Activated CD8-positive, alpha-beta memory T cell treated with anti-CD3 and anti-CD28 coated beads, Interleukin-2, amount 10 ng/mL, durations not matched to agents 7 days and 5 days (primary cell): ENCODE data around the gene TRIM25. TPM values are rescaled to one million over a fixed set of nuclear protein-coding genes. Genes with fewer than 3 reads are reported as not detected.

ENCODE experiments used
- ATAC-seq: fragments of 150-1000 bp; cut with Tn5 transposase; one replicate; pipeline ENCODE4 v1.10.0; 2021; ENCODE audit warnings: moderate library complexity
- CTCF ChIA-PET: fragments of 350-600 bp; sonication (Branson Sonifier 250); formaldehyde crosslinking; loops from one replicate; lab custom pipeline; 2021; ENCODE audit warnings: antibody characterized with exemption; lab: Charles Lee
- DNase-seq: peaks from one replicate; pipeline ENCODE4 v3.0.0-alpha.2; 2020
- H3K27ac Mint-ChIP-seq: one replicate; pipeline ENCODE4 v1.8.0; 2021; ENCODE audit warnings: mild to moderate bottlenecking, mixed read lengths
- H3K27me3 Mint-ChIP-seq: one replicate; pipeline ENCODE4 v1.8.0; 2021; ENCODE audit warnings: mixed read lengths
- H3K36me3 Mint-ChIP-seq: one replicate; pipeline ENCODE4 v1.8.0; 2021; ENCODE audit warnings: mild to moderate bottlenecking, mixed read lengths
- H3K4me1 Mint-ChIP-seq: one replicate; pipeline ENCODE4 v1.8.0; 2021; ENCODE audit warnings: mixed read lengths
- H3K4me3 Mint-ChIP-seq: one replicate; pipeline ENCODE4 v1.8.0; 2021; ENCODE audit warnings: mild to moderate bottlenecking, moderate library complexity, mixed read lengths
- H3K9me3 Mint-ChIP-seq: one replicate; pipeline ENCODE4 v1.8.0; 2022; ENCODE audit warnings: low read depth, mixed read lengths
- total RNA-seq, 2 experiments: library from RNA; stranded (reverse); gene quantifications; one replicate each; pipeline ENCODE4 v1.2.3, GENCODE V29; 2021

TRIM25 gene
- total RNA-seq, 2 experiments from 2014 or later: 166 to 227 TPM

GRCh38 chr17:56866076-56866475 lies 47.8 kb downstream of the TRIM25 start:
- H3K36me3 Mint-ChIP-seq: peaks cover 40% of the 10 kb centered on the region
- peaks cover 7% of the 10 kb centered on the region for H3K4me1 Mint-ChIP-seq
- H3K4me3 Mint-ChIP-seq: no peak overlapping the region
- H3K27me3 Mint-ChIP-seq: no peaks in the 10 kb centered on the region
- H3K9me3 Mint-ChIP-seq: no peaks in the 10 kb centered on the region
- CTCF ChIA-PET: no interaction called here
- no peak overlapping the region for H3K27ac Mint-ChIP-seq
- no peak for ATAC-seq
- no peak for DNase-seq

- Mint-ChIP-seq H3K4me3 (no peak overlapping the region), H3K9me3 (no peaks in the 10 kb centered on the region), H3K4me1 (no peaks in the 10 kb centered on the region), H3K27ac (no peak overlapping the region), H3K36me3 (peaks cover 39% of the 10 kb centered on the region), H3K27me3 (no peaks in the 10 kb centered on the region)
- ATAC-seq (no peak), DNase-seq (no peak)
- CTCF ChIA-PET: interaction anchor here (0.8 to 2.2 kb wide), 2 partner anchors 13 to 84 kb away, joined by 3 to 7 read pairs; no protein-coding TSS in a partner anchor
Measured at GRCh38 chr17:56863974-56864373, 49.9 kb downstream of the TRIM25 start.

GRCh38 chr17:56861899-56862298 lies 52.0 kb downstream of the TRIM25 start:
- H3K4me1 Mint-ChIP-seq: no peaks in the 10 kb centered on the region
- no peaks in the 10 kb centered on the region for H3K27me3 Mint-ChIP-seq
- H3K9me3 Mint-ChIP-seq: no peaks in the 10 kb centered on the region
- no peak overlapping the region for H3K4me3 Mint-ChIP-seq
- H3K36me3 Mint-ChIP-seq: peaks cover 33% of the 10 kb centered on the region
- ATAC-seq (no peak), DNase-seq (no peak)
- no peak overlapping the region for H3K27ac Mint-ChIP-seq
- CTCF ChIA-PET: no interaction called here

- Mint-ChIP-seq H3K4me3 (no peak overlapping the region), H3K36me3 (peaks cover 50% of the 10 kb centered on the region), H3K27ac (no peak overlapping the region), H3K9me3 (no peaks in the 10 kb centered on the region), H3K4me1 (no peaks in the 10 kb centered on the region), H3K27me3 (no peaks in the 10 kb centered on the region)
- ATAC-seq (no peak), DNase-seq (no peak)
- CTCF ChIA-PET: interaction anchor here (1.1 to 2.3 kb wide), 3 partner anchors 10 to 15 kb away, joined by 3 to 7 read pairs (median 3); no protein-coding TSS in a partner anchor
Measured at GRCh38 chr17:56851008-56851407, 62.8 kb downstream of the TRIM25 start.

- Mint-ChIP-seq H3K36me3 (peaks cover 49% of the 10 kb centered on the region), H3K4me1 (no peaks in the 10 kb centered on the region), H3K4me3 (no peak overlapping the region), H3K27me3 (no peaks in the 10 kb centered on the region), H3K9me3 (no peaks in the 10 kb centered on the region), H3K27ac (no peak overlapping the region)
- no peak for ATAC-seq
- CTCF ChIA-PET: interaction anchor here (1.1 to 2.3 kb wide), 3 partner anchors 10 to 15 kb away, joined by 3 to 7 read pairs (median 3); no protein-coding TSS in a partner anchor
- no peak for DNase-seq
Measured at GRCh38 chr17:56850591-56850990, 63.3 kb downstream of the TRIM25 start.

- no peak for DNase-seq
- Mint-ChIP-seq H3K4me3 (no peak overlapping the region), H3K4me1 (no peaks in the 10 kb centered on the region), H3K27me3 (no peaks in the 10 kb centered on the region), H3K27ac (no peak overlapping the region), H3K9me3 (no peaks in the 10 kb centered on the region), H3K36me3 (peaks cover 44% of the 10 kb centered on the region)
- CTCF ChIA-PET: no interaction called here
- ATAC-seq: no peak
Measured at GRCh38 chr17:56849131-56849530, 64.7 kb downstream of the TRIM25 start.

- Mint-ChIP-seq H3K9me3 (no peaks in the 10 kb centered on the region), H3K4me1 (no peaks in the 10 kb centered on the region), H3K27ac (no peak overlapping the region), H3K27me3 (no peaks in the 10 kb centered on the region), H3K36me3 (peaks cover 36% of the 10 kb centered on the region), H3K4me3 (no peak overlapping the region)
- CTCF ChIA-PET: interaction anchor here (1.0 kb wide), 1 partner anchor 27 kb away, joined by 5 read pairs; no protein-coding TSS in a partner anchor
- ATAC-seq (no peak), DNase-seq (no peak)
Measured at GRCh38 chr17:56847106-56847505, 66.7 kb downstream of the TRIM25 start.

- H3K9me3 Mint-ChIP-seq: no peaks in the 10 kb centered on the region
- peaks cover 36% of the 10 kb centered on the region for H3K36me3 Mint-ChIP-seq
Measured at GRCh38 chr17:56845934-56846333, 67.9 kb downstream of the TRIM25 start.

GRCh38 chr17:56842577-56842976 lies 71.3 kb downstream of the TRIM25 start:
- DNase-seq (no peak), ATAC-seq (no peak)
- no peak overlapping the region for H3K4me3 Mint-ChIP-seq
- H3K36me3 Mint-ChIP-seq: peaks cover 27% of the 10 kb centered on the region
- no peak overlapping the region for H3K27ac Mint-ChIP-seq
- no peaks in the 10 kb centered on the region for H3K9me3 Mint-ChIP-seq
- CTCF ChIA-PET: interaction anchor here (1.6 to 2.9 kb wide), 2 partner anchors 9 to 23 kb away, joined by 6 to 9 read pairs; partner anchors contain the start of genes C17orf67 and DGKE
- H3K4me1 Mint-ChIP-seq: peaks cover 18% of the 10 kb centered on the region
- H3K27me3 Mint-ChIP-seq: no peaks in the 10 kb centered on the region

More at GRCh38 chr17:56845934-56846333, 67.9 kb downstream of the TRIM25 start:
- CTCF ChIA-PET: interaction anchor here (1.6 kb wide), 1 partner anchor 27 kb away, joined by 4 read pairs; no protein-coding TSS in a partner anchor
- Mint-ChIP-seq H3K4me1 (no peaks in the 10 kb centered on the region), H3K27me3 (no peaks in the 10 kb centered on the region), H3K27ac (no peak overlapping the region), H3K4me3 (no peak overlapping the region)
- no peak for ATAC-seq
- DNase-seq: no peak

- Mint-ChIP-seq H3K36me3 (peaks cover 28% of the 10 kb centered on the region), H3K4me1 (peaks cover 41% of the 10 kb centered on the region), H3K27me3 (no peaks in the 10 kb centered on the region), H3K4me3 (no peak overlapping the region), H3K9me3 (no peaks in the 10 kb centered on the region), H3K27ac (no peak overlapping the region)
- DNase-seq: no peak
- CTCF ChIA-PET: interaction anchor here (1.4 kb wide), 1 partner anchor 19 kb away, joined by 3 read pairs; no protein-coding TSS in a partner anchor
- no peak for ATAC-seq
Measured at GRCh38 chr17:56838687-56839086, 75.2 kb downstream of the TRIM25 start.

Other genes starting within 250 kb of the TRIM25 start
- gene C17orf67, start 80.1 kb downstream of the TRIM25 start, total RNA-seq: 1 to 10 TPM; 4.2 to 5.7 TPM
- 10 to 100 TPM; 30.6 to 36.4 TPM for gene DGKE, start 79.9 kb downstream of the TRIM25 start, total RNA-seq
- 10 to 100 TPM; 16.6 to 21.3 TPM for gene COIL, start 47.0 kb upstream of the TRIM25 start, total RNA-seq
- 10 to 100 TPM; 21.0 to 47.6 TPM for gene SCPEP1, start 64.1 kb upstream of the TRIM25 start, total RNA-seq
- gene AKAP1, start 171.2 kb upstream of the TRIM25 start, total RNA-seq: 10 to 100 TPM; 28.0 to 38.3 TPM